ENCODE measurements around the gene STARD3. TPM values are rescaled to one million over a fixed set of nuclear protein-coding genes. Genes with fewer than 3 reads are reported as not detected.
A peak's percentile ranks its signal among the peaks of the same experiment; 100 is the strongest.

Gene STARD3
- total and polyA plus RNA-seq, 2 of the 13 experiments (the other 11 are each of a cell fraction or from before 2014, with no cell fraction given), result 34.6 to 100 TPM

- TF ChIP-seq RCOR2 (CRISPR knock-in tag; IDR thresholded peaks at IDR 0.05), result no peak
- no peak for TF ChIP-seq ZNF678 (CRISPR knock-in tag; IDR thresholded peaks at IDR 0.05)
- TF ChIP-seq ATRX (CRISPR knock-in tag; IDR thresholded peaks at IDR 0.05; ENCODE audit: borderline replicate concordance), result no peak
- TF ChIP-seq POLR2G (IDR thresholded peaks at IDR 0.05; ENCODE audit: low read depth, low read length), result no peak
- no peak for TF ChIP-seq ZSCAN9 (CRISPR knock-in tag; IDR thresholded peaks at IDR 0.05; ENCODE audit: borderline replicate concordance)
- no peak for TF ChIP-seq SMARCC2 (IDR thresholded peaks at IDR 0.05)
- peak; percentile 82 for TF ChIP-seq ZNF121 (CRISPR knock-in tag; IDR thresholded peaks at IDR 0.05)
- TF ChIP-seq BRF2 (CRISPR knock-in tag; IDR thresholded peaks at IDR 0.05), result no peak
- TF ChIP-seq SCMH1 (CRISPR knock-in tag; IDR thresholded peaks at IDR 0.05; ENCODE audit: borderline replicate concordance), result no peak
- no peak for TF ChIP-seq ZNF367 (CRISPR knock-in tag; IDR thresholded peaks at IDR 0.05; ENCODE audit: borderline replicate concordance)
- peak; percentile 46; the same call in 1 of the 2 replicates for TF ChIP-seq EEA1 (CRISPR knock-in tag; IDR thresholded peaks at IDR 0.05; ENCODE audit: borderline replicate concordance)
- no peak for TF ChIP-seq ARHGAP35 (CRISPR knock-in tag; IDR thresholded peaks at IDR 0.05; ENCODE audit: borderline replicate concordance)
- 0 out of 2 replicates have a peak, but pooled peaks have one; percentile 31 for TF ChIP-seq ZMYM4 (CRISPR knock-in tag; IDR thresholded peaks at IDR 0.05)
- no peak for TF ChIP-seq ZNF329 (CRISPR knock-in tag; IDR thresholded peaks at IDR 0.05; ENCODE audit: low read depth)
- no peak for TF ChIP-seq ZNF530 (CRISPR knock-in tag; IDR thresholded peaks at IDR 0.05; ENCODE audit: low read depth)
- TF ChIP-seq KLF15 (CRISPR knock-in tag; IDR thresholded peaks at IDR 0.05; ENCODE audit: borderline replicate concordance), result no peak
- no peak for TF ChIP-seq GABPB1 (CRISPR knock-in tag; IDR thresholded peaks at IDR 0.05)
- no peak for TF ChIP-seq ZNF724P (CRISPR knock-in tag; IDR thresholded peaks at IDR 0.05; ENCODE audit: borderline replicate concordance)
- TF ChIP-seq FOXA1 (IDR thresholded peaks at IDR 0.05), result no peak
- TF ChIP-seq FOXA1 (CRISPR knock-in tag; IDR thresholded peaks at IDR 0.05), result no peak
- TF ChIP-seq DMAP1 (CRISPR knock-in tag; IDR thresholded peaks at IDR 0.05), result no peak
Measured at GRCh38 chr17:39675390-39676082, 38.6 kb downstream of the STARD3 start (continued).

Measured in HepG2 (cell line).